OCI-LY7 (cell line): ENCODE measurements around the gene PDLIM1. TPM values are rescaled to one million over a fixed set of nuclear protein-coding genes. Genes with fewer than 3 reads are reported as not detected.
A peak's percentile ranks its signal among the peaks of the same experiment; 100 is the strongest.

ENCODE experiments used
- BruUV-seq: library from RNA; stranded (reverse); fragments of 400-500 nt; replicated peaks from 2 replicates; lab custom pipeline; 2021; lab: Mats Ljungman, UMichigan
- CTCF ChIA-PET: fragments of 300-600 bp; sonication (Branson Sonifier 250); formaldehyde crosslinking; loops from one replicate; lab custom pipeline; 2022; ENCODE audit warnings: antibody characterized with exemption; ENCODE audit not compliant: unreplicated experiment; lab: Charles Lee
- POLR2A ChIA-PET: fragments of 300-600 bp; sonication (Branson Sonifier 250); formaldehyde crosslinking; loops from one replicate; lab custom pipeline; 2022; ENCODE audit warnings: antibody characterized with exemption; lab: Charles Lee
- DNase-seq: peaks from one replicate; pipeline ENCODE4 v3.0.0-alpha.2; 2015; ENCODE audit warnings: low spot score
- H2AFZ ChIP-seq: fragments of 200-600 bp; sonication (generic), shearing (Covaris generic); 2 replicates; pipeline ENCODE4 v1.6.1; 2014; ENCODE audit warnings: mild to moderate bottlenecking, antibody characterized with exemption, low read length, moderate library complexity
- H3K27ac ChIP-seq: fragments of 200-600 bp; sonication (generic); 2 replicates; pipeline ENCODE4 v1.5.1; 2014; ENCODE audit warnings: mixed run types, low read depth, mild to moderate bottlenecking, moderate library complexity, low read length, inconsistent platforms; ENCODE audit not compliant: poor library complexity, severe bottlenecking
- H3K36me3 ChIP-seq: fragments of 200-600 bp; sonication (generic); 2 replicates; pipeline ENCODE4 v1.6.1; 2014; ENCODE audit warnings: mild to moderate bottlenecking, antibody characterized with exemption, low read length, moderate library complexity, mixed read lengths; ENCODE audit not compliant: insufficient read depth
- H3K4me1 ChIP-seq: fragments of 200-600 bp; sonication (generic); 2 replicates; pipeline ENCODE4 v1.5.1; 2014; ENCODE audit warnings: mild to moderate bottlenecking, low read length; ENCODE audit not compliant: insufficient read depth, poor library complexity, severe bottlenecking
- H3K4me2 ChIP-seq: fragments of 200-600 bp; sonication (generic); 2 replicates; pipeline ENCODE4 v1.6.1; 2014; ENCODE audit warnings: mild to moderate bottlenecking, low read length
- H3K4me3 ChIP-seq: fragments of 200-600 bp; sonication (generic); 2 replicates; pipeline ENCODE4 v1.5.1; 2014; ENCODE audit warnings: mild to moderate bottlenecking, low read depth, low read length; ENCODE audit not compliant: poor library complexity, severe bottlenecking
- H3K79me2 ChIP-seq: fragments of 200-600 bp; sonication (generic); 2 replicates; pipeline ENCODE4 v1.6.1; 2016; ENCODE audit warnings: low read depth, mild to moderate bottlenecking, low read length, moderate library complexity, mixed read lengths; ENCODE audit not compliant: insufficient read depth
- H3K9me2 ChIP-seq: fragments of 200-600 bp; sonication (generic); 2 replicates; pipeline ENCODE4 v1.6.1; 2016; ENCODE audit warnings: mild to moderate bottlenecking, low read length, mixed read lengths; ENCODE audit not compliant: insufficient read depth
- H3K9me3 ChIP-seq: fragments of 200-600 bp; sonication (generic); 2 replicates; pipeline ENCODE4 v1.6.1; 2014; ENCODE audit warnings: mild to moderate bottlenecking, mixed run types, low read length, mixed read lengths
- H4K20me1 ChIP-seq: fragments of 200-600 bp; sonication (generic); 2 replicates; pipeline ENCODE4 v1.6.1; 2014; ENCODE audit warnings: mild to moderate bottlenecking, antibody characterized with exemption, low read length, moderate library complexity, mixed read lengths; ENCODE audit not compliant: insufficient read depth
- CTCF ChIP-seq: fragments of 200-600 bp; sonication (generic); conservative IDR thresholded peaks from 2 replicates; pipeline ENCODE4 v1.5.1; 2014; ENCODE audit warnings: mild to moderate bottlenecking, antibody characterized with exemption, low read length, moderate library complexity, mixed read lengths
- EZH2phosphoT487 ChIP-seq: fragments of 200-600 bp; sonication (generic); IDR thresholded peaks from 2 replicates; pipeline ENCODE4 v1.6.1; 2018; ENCODE audit warnings: low read depth, borderline replicate concordance, mild to moderate bottlenecking, mixed run types, antibody characterized with exemption, low read length, moderate library complexity, mixed read lengths
- intact Hi-C: fragments of 100-400 bp; cut with micrococcal nuclease; formaldehyde crosslinking; loops from one replicate; pipeline ENCODE4 v1.10.0; 2022; ENCODE audit not compliant: unreplicated experiment
- total RNA-seq, 2 experiments: library from RNA; depleted of rRNA in 1 of 2; stranded (reverse); fragments of >200 nt in 1 of 2; shearing (Covaris generic) in 1 of 2; gene quantifications; 2 replicates each; pipeline ENCODE4 v1.2.3, GENCODE V29; 2014 to 2022

Gene PDLIM1
- total RNA-seq, 2 experiments from 2014 or later: 22.3 to 105 TPM

GRCh38 chr10:95291365-95292039 lies 699 bp upstream of the PDLIM1 start:
- H4K20me1 ChIP-seq: peaks cover 9% of the 10 kb centered on the region; the same call in 1 of the 2 replicates
- H3K9me2 ChIP-seq: no peaks in the 10 kb centered on the region
- no TSS peak for BruUV-seq
- peak overlapping the region; percentile 71 for H3K4me3 ChIP-seq
- peak overlapping the region; percentile 60 for H3K4me2 ChIP-seq
- intact Hi-C loops: loop anchor here (10.0 kb wide), 1 partner anchor 993 kb away; no protein-coding TSS in a partner anchor
- H3K27ac ChIP-seq: no peak overlapping the region
- ChIA-PET POLR2A (interaction anchor here (1.0 to 1.6 kb wide), 2 partner anchors 46 to 69 kb away, joined by 4 read pairs; no protein-coding TSS in a partner anchor), CTCF (no interaction called here)
- no peak for DNase-seq
- H3K36me3 ChIP-seq: no peaks in the 10 kb centered on the region
- H2AFZ ChIP-seq: peak overlapping the region; percentile 42; the same call in 1 of the 2 replicates
- H3K4me1 ChIP-seq: peaks cover 71% of the 10 kb centered on the region
- H3K79me2 ChIP-seq: peaks cover 4% of the 10 kb centered on the region; the same call in 1 of the 2 replicates
- H3K9me3 ChIP-seq: no peaks in the 10 kb centered on the region
- TF ChIP-seq EZH2phosphoT487: no peak
- no peak for TF ChIP-seq CTCF

- TF ChIP-seq CTCF (0 out of 2 replicates have a peak, but pooled peaks have one; percentile 13), EZH2phosphoT487 (no peak)
- TSS peak; percentile 61 for BruUV-seq
- H3K4me2 ChIP-seq: peak overlapping the region; percentile 70
- H2AFZ ChIP-seq: peak overlapping the region; percentile 52; the same call in 1 of the 2 replicates
- no peaks in the 10 kb centered on the region for H3K36me3 ChIP-seq
- H3K27ac ChIP-seq: no peak overlapping the region
- H3K9me2 ChIP-seq: no peaks in the 10 kb centered on the region
- DNase-seq: no peak
- peaks cover 57% of the 10 kb centered on the region for H3K4me1 ChIP-seq
- POLR2A ChIA-PET: interaction anchor here (0.9 to 2.1 kb wide), 2 partner anchors 9 to 11 kb away, joined by 3 to 9 read pairs; no protein-coding TSS in a partner anchor
- peak overlapping the region; percentile 71 for H3K4me3 ChIP-seq
- intact Hi-C loops: loop anchor here (1.0 to 10.0 kb wide), 2 partner anchors 44 to 995 kb away; no protein-coding TSS in a partner anchor
- CTCF ChIA-PET: no interaction called here
- H3K79me2 ChIP-seq: peaks cover 4% of the 10 kb centered on the region; the same call in 1 of the 2 replicates
- peaks cover 9% of the 10 kb centered on the region; the same call in 1 of the 2 replicates for H4K20me1 ChIP-seq
- no peaks in the 10 kb centered on the region for H3K9me3 ChIP-seq
Measured at GRCh38 chr10:95289921-95290421, 832 bp downstream of the PDLIM1 start.
